ENCODE measurements around the gene ZMIZ1.

The ZMIZ1 gene

GRCh38 chr10:79186486-79187120 lies 117.8 kb downstream of the ZMIZ1 start:
- DNase-seq (ENCODE audit: low spot score): no peak

- DNase-seq (ENCODE audit: low spot score): no peak
Observed at GRCh38 chr10:79187121-79187940, 118.6 kb downstream of the ZMIZ1 start.

GRCh38 chr10:79188154-79188965 lies 119.6 kb downstream of the ZMIZ1 start:
- no peak for DNase-seq (ENCODE audit: low spot score)

- no peak for DNase-seq (ENCODE audit: low spot score)
Observed at GRCh38 chr10:79189181-79189580, 120.4 kb downstream of the ZMIZ1 start.

GRCh38 chr10:79189853-79190435 lies 121.2 kb downstream of the ZMIZ1 start:
- no peak for DNase-seq (ENCODE audit: low spot score)

GRCh38 chr10:79190740-79191261 lies 122.0 kb downstream of the ZMIZ1 start:
- no peak for DNase-seq (ENCODE audit: low spot score)

- DNase-seq (ENCODE audit: low spot score): peak; percentile 47
Observed at GRCh38 chr10:79191951-79192676, 123.3 kb downstream of the ZMIZ1 start.

GRCh38 chr10:79192677-79193003 lies 123.9 kb downstream of the ZMIZ1 start:
- peak; percentile 77 for DNase-seq (ENCODE audit: low spot score)

GRCh38 chr10:79193694-79194382 lies 125.1 kb downstream of the ZMIZ1 start:
- no peak for DNase-seq (ENCODE audit: low spot score)

- DNase-seq (ENCODE audit: low spot score): peak; percentile 83
Observed at GRCh38 chr10:79195091-79195923, 126.5 kb downstream of the ZMIZ1 start.

GRCh38 chr10:79196470-79197461 lies 128.0 kb downstream of the ZMIZ1 start:
- peak; percentile 72 for DNase-seq (ENCODE audit: low spot score)

GRCh38 chr10:79197558-79197957 lies 128.8 kb downstream of the ZMIZ1 start:
- DNase-seq (ENCODE audit: low spot score): no peak

GRCh38 chr10:79200346-79200745 lies 131.6 kb downstream of the ZMIZ1 start:
- no peak for DNase-seq (ENCODE audit: low spot score)

GRCh38 chr10:79201706-79202105 lies 132.9 kb downstream of the ZMIZ1 start:
- no peak for DNase-seq (ENCODE audit: low spot score)

- DNase-seq (ENCODE audit: low spot score): no peak
Observed at GRCh38 chr10:79202188-79203013, 133.6 kb downstream of the ZMIZ1 start.

GRCh38 chr10:79203014-79203644 lies 134.4 kb downstream of the ZMIZ1 start:
- DNase-seq (ENCODE audit: low spot score): no peak

GRCh38 chr10:79203833-79204232 lies 135.1 kb downstream of the ZMIZ1 start:
- no peak for DNase-seq (ENCODE audit: low spot score)
